Measurements from ENCODE around the gene IKBKG.
"Not testable (repeated sequence)": the region's sequence is repeated elsewhere in the genome, so short reads cannot be mapped to it uniquely, and the experiment has no call there.

Gene IKBKG

DNA sequence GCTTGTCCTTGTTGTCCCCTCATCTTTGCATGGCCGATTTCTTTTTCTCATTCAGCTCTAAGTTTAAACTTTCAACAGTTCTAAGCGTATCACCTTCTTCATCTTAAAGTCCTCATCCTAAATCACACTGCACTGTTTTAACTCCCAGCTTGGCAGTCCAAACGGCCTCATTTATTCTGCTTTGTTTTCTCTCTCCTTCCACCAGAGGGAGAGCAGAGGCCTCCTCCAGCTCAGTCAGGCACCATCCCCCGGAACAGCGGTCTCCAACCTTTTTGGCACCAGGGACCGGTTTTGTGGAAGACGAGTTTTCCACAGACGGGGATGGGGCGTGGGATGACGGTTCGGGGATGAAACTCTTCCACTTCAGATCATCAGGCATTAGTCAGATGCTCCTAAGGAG, 22.9 kb downstream of the IKBKG start:
- not testable (repeated sequence) for H3K27me3 ChIP-seq (ENCODE audit: low read depth, low read length); H3K27ac ChIP-seq (ENCODE audit: low read length); H3K4me1 ChIP-seq (ENCODE audit: control insufficient read depth in 1 of 2, insufficient read depth in 2 of 2, low read length in 2 of 2); H3K9me3 ChIP-seq (ENCODE audit: control insufficient read depth in 1 of 2, low read length in 2 of 2); H3K4me3 ChIP-seq (ENCODE audit: low read depth in 1 of 2, low read length in 2 of 2); H3K36me3 ChIP-seq (ENCODE audit: control insufficient read depth in 1 of 2, insufficient read depth in 2 of 2, low read length in 2 of 2)

DNA sequence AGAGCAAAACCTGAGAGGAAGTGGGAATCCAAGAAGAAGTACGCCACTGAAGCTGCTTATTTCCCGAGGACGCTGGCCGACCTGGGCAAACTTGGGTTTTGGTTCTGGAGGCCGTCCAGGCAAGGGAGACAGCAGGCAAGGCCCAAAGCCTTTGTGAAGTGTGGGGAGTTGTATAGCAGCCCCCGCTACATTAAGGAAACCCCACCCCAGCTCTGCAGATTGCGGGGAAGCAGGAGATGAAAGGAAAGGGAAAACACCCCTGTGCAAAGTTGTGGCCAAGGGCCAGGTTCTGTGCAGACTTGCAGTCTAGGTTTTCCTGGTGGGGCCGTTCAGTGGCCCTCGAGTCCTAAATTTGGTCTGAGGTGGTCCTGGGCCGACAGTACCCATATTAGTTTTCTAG, 25.6 kb downstream of the IKBKG start:
- H3K36me3 ChIP-seq (ENCODE audit: control insufficient read depth in 1 of 2, insufficient read depth in 2 of 2, low read length in 2 of 2); H3K27me3 ChIP-seq (ENCODE audit: low read depth, low read length); H3K27ac ChIP-seq (ENCODE audit: low read length); H3K4me3 ChIP-seq (ENCODE audit: low read depth in 1 of 2, low read length in 2 of 2); H3K9me3 ChIP-seq (ENCODE audit: control insufficient read depth in 1 of 2, low read length in 2 of 2); H3K4me1 ChIP-seq (ENCODE audit: control insufficient read depth in 1 of 2, insufficient read depth in 2 of 2, low read length in 2 of 2): not testable (repeated sequence)

DNA sequence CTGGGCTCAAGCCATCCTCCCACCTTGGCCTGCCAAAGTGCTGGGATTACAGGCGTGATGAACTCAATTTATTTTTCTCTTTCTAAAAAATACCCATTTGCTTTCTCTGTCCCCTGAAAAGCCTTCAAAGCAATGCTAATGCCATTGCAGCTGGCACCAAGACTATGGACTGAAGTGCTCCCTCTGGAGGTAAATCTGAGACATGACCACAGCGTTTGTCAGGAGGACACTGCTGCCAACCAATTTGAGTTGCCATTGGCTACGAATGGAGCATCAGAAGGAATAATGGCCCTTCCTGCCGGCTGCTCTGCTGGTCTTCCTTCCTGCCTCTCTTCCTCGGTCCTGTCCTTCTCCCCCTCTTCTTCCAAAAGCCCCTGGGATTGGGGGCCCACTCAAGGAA, 27.7 kb downstream of the IKBKG start:
- not testable (repeated sequence) for H3K9me3 ChIP-seq (ENCODE audit: control insufficient read depth in 1 of 2, low read length in 2 of 2); H3K36me3 ChIP-seq (ENCODE audit: control insufficient read depth in 1 of 2, insufficient read depth in 2 of 2, low read length in 2 of 2); H3K27me3 ChIP-seq (ENCODE audit: low read depth, low read length); H3K4me3 ChIP-seq (ENCODE audit: low read depth in 1 of 2, low read length in 2 of 2); H3K27ac ChIP-seq (ENCODE audit: low read length); H3K4me1 ChIP-seq (ENCODE audit: control insufficient read depth in 1 of 2, insufficient read depth in 2 of 2, low read length in 2 of 2)

DNA sequence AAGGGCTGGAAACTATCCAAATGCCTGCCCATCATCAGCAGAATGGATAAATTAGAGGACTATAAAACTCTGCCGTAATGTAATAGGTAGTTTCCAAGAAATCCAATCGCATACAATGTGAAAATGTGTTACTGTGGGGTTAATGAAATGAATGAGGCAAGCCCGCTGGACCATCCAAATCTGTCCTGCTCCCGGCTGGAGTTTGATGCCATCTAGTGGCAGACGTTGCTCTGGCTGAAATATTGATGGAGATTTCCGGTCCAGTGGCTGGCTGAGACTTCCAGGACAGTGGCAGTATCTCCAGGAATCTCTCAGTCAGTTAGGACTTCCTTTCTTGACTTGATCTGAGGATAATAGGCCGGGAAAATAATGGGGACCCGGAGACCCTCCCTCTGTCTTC, 35.6 kb downstream of the IKBKG start:
- H3K4me3 ChIP-seq (ENCODE audit: low read depth in 1 of 2, low read length in 2 of 2); H3K27me3 ChIP-seq (ENCODE audit: low read depth, low read length); H3K4me1 ChIP-seq (ENCODE audit: control insufficient read depth in 1 of 2, insufficient read depth in 2 of 2, low read length in 2 of 2); H3K9me3 ChIP-seq (ENCODE audit: control insufficient read depth in 1 of 2, low read length in 2 of 2); H3K36me3 ChIP-seq (ENCODE audit: control insufficient read depth in 1 of 2, insufficient read depth in 2 of 2, low read length in 2 of 2); H3K27ac ChIP-seq (ENCODE audit: low read length): not testable (repeated sequence)

DNA sequence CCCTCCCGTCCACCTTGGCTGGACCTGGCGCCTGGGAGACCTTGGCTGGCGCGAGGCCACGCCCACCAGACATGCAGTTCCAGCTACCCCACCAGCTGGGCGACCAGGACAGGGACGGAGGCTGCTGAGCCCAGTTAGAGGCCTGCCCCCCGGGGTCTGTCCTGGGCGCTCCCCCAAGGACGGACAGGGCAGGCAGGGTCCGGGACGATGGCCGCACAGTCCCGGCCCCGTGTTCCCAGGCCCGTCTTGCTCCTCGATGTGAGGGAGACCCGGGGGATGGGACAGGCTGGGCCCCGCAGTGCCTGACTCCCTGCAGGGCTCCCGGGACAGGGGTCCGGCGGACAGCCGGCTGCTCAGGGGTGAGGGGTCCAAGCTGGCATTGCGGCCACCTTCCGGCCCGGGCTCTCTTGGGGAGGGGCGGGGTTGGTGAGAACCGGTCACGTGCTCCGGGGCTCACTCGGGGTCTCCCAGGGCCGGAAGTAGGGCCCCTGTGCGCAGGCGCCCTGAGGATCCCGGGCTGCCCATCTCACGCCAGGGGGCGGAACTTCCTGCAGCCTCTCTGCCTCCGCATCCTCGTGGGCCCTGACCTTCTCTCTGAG, 37.3 kb downstream of the IKBKG start, which contains the start of gene CTAG1A:
CTAG1A (plus strand) TSS at position 549 of the 599 bp plus-strand sequence. CDS start 74 bp downstream, outside the sequence.
- H3K4me1 ChIP-seq (ENCODE audit: control insufficient read depth in 1 of 2, insufficient read depth in 2 of 2, low read length in 2 of 2); H3K36me3 ChIP-seq (ENCODE audit: control insufficient read depth in 1 of 2, insufficient read depth in 2 of 2, low read length in 2 of 2); H3K27ac ChIP-seq (ENCODE audit: low read length); H3K4me3 ChIP-seq (ENCODE audit: low read depth in 1 of 2, low read length in 2 of 2); H3K9me3 ChIP-seq (ENCODE audit: control insufficient read depth in 1 of 2, low read length in 2 of 2); H3K27me3 ChIP-seq (ENCODE audit: low read depth, low read length): not testable (repeated sequence)

DNA sequence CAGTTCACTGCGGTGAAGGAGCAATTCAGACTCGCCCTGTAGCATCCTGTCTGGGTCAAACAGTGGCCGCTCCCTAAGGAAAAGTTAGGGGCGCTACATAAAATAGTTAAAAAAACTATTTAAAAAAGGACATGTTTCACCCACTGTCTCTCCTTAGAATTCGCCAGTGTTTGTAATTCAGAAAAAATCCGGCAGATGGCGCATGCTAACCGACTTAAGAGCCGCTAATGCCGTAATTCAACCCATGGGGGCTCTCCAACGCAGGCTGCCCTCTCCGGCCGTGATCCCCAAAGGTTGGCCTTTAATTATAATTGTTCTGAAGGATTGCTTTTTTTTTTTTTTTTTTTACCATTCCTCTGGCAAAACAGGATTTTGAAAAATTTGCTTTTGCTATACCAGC, 43.0 kb downstream of the IKBKG start:
- not testable (repeated sequence) for H3K36me3 ChIP-seq (ENCODE audit: control insufficient read depth in 1 of 2, insufficient read depth in 2 of 2, low read length in 2 of 2); H3K27me3 ChIP-seq (ENCODE audit: low read depth, low read length); H3K9me3 ChIP-seq (ENCODE audit: control insufficient read depth in 1 of 2, low read length in 2 of 2); H3K4me1 ChIP-seq (ENCODE audit: control insufficient read depth in 1 of 2, insufficient read depth in 2 of 2, low read length in 2 of 2); H3K27ac ChIP-seq (ENCODE audit: low read length); H3K4me3 ChIP-seq (ENCODE audit: low read depth in 1 of 2, low read length in 2 of 2)

DNA sequence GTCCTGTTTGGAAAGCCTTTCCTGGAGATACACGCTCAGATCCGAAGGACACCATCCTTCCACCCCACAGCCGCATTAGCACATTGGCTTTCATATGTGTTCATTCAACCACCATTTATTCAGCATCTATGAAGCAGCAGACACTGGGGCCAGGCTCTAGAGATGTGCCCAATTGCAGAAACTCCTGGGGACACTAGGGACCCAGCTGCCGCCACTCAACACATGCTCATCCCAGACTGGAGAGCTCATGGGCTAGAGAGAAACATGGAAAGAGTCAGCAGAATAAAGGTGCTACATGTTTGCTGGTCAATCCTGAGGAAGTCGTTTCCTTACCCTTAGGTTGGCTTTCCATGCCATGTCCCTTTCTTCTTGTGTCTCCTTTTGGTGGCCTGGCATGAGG, 45.1 kb downstream of the IKBKG start:
- no peak overlapping the region for H3K4me3 ChIP-seq (ENCODE audit: low read depth in 1 of 2, low read length in 2 of 2)
- H3K27ac ChIP-seq (ENCODE audit: low read length): no peak overlapping the region
- no peaks in the 10 kb centered on the region for H3K36me3 ChIP-seq (ENCODE audit: control insufficient read depth in 1 of 2, insufficient read depth in 2 of 2, low read length in 2 of 2)
- H3K4me1 ChIP-seq (ENCODE audit: control insufficient read depth in 1 of 2, insufficient read depth in 2 of 2, low read length in 2 of 2): no peaks in the 10 kb centered on the region
- no peaks in the 10 kb centered on the region for H3K27me3 ChIP-seq (ENCODE audit: low read depth, low read length)
- H3K9me3 ChIP-seq (ENCODE audit: control insufficient read depth in 1 of 2, low read length in 2 of 2): no peaks in the 10 kb centered on the region

DNA sequence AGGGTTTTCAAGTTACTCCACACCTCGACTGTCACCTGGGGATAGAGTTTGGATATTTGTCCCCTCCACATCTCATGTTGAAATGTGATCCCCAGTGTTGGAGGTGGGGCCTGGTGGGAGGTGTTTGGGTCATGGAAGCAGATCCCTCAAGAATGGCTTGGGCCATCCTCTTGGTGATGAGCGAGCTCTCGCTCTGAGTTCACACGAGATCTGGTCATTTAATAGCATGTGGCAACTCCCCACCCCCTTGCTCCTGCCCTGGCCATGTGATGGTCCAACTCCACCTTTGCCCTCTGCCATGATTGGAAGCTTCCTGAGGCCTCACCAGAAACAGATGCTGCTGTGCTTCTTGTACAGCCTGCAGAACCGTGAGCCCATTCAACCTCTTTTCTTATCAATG, 45.8 kb downstream of the IKBKG start:
- Histone ChIP-seq H3K4me3 (ENCODE audit: low read depth in 1 of 2, low read length in 2 of 2) (no peak overlapping the region), H3K27me3 (ENCODE audit: low read depth, low read length) (no peaks in the 10 kb centered on the region), H3K27ac (ENCODE audit: low read length) (no peak overlapping the region), H3K9me3 (ENCODE audit: control insufficient read depth in 1 of 2, low read length in 2 of 2) (no peaks in the 10 kb centered on the region), H3K4me1 (ENCODE audit: control insufficient read depth in 1 of 2, insufficient read depth in 2 of 2, low read length in 2 of 2) (no peaks in the 10 kb centered on the region), H3K36me3 (ENCODE audit: control insufficient read depth in 1 of 2, insufficient read depth in 2 of 2, low read length in 2 of 2) (no peaks in the 10 kb centered on the region)

DNA sequence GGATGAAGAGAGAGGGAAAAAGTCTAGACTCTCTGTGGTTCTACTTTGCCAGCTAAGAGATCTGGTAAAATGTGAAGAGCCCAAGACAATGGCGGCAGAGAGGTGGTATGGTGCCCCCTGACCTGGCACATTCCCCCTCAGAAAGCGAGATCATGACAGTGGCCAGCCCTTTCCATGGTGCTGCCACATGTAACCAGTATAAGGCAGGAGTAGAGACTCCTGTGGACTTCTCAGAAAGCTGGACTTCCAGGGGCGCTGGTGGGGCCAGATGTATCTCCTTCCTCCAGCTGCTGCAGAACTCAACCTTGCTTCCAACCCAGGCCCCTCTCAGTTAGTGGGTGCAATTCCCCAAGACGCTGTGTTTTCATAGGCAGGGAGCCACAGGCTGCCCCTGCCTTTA, 47.1 kb downstream of the IKBKG start:
- Histone ChIP-seq H3K4me3 (ENCODE audit: low read depth in 1 of 2, low read length in 2 of 2) (no peak overlapping the region), H3K27ac (ENCODE audit: low read length) (no peak overlapping the region), H3K36me3 (ENCODE audit: control insufficient read depth in 1 of 2, insufficient read depth in 2 of 2, low read length in 2 of 2) (no peaks in the 10 kb centered on the region), H3K9me3 (ENCODE audit: control insufficient read depth in 1 of 2, low read length in 2 of 2) (no peaks in the 10 kb centered on the region), H3K4me1 (ENCODE audit: control insufficient read depth in 1 of 2, insufficient read depth in 2 of 2, low read length in 2 of 2) (no peaks in the 10 kb centered on the region), H3K27me3 (ENCODE audit: low read depth, low read length) (no peaks in the 10 kb centered on the region)

DNA sequence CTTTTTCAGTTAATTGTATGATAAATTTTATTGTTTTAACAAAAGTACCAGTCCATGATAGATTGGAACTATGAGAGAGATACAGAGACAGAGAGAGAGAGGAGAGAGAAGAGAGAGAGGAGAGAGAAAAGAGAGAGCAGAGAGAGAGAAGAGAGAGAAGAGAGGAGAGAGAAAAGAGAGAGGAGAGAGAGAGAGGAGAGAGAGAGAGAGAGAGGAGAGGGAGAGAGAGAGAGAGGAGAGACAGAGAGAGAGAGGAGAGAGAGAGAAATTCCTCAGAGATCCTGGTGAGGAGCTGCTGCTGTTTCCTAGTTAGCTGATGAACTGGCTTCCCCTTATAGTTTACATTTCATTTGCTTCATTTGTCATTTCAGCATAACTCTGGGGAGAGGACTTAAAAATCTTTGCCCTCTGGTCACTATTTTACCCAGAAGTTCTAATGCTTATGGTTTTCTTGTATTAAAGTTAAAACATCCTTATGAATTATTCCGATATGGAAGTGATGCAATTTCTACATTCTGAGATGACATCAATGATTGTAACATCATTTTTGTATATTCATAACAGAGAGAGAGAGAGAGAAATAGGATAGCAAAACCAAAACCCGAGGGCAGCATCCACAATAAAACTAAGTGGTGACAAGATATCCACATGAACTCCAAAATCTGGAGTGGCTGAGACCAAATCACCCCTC, 48.3 kb downstream of the IKBKG start:
- no peaks in the 10 kb centered on the region for H3K27me3 ChIP-seq (ENCODE audit: low read depth, low read length)
- H3K27ac ChIP-seq (ENCODE audit: low read length): no peak overlapping the region
- no peak overlapping the region for H3K4me3 ChIP-seq (ENCODE audit: low read depth in 1 of 2, low read length in 2 of 2)

DNA sequence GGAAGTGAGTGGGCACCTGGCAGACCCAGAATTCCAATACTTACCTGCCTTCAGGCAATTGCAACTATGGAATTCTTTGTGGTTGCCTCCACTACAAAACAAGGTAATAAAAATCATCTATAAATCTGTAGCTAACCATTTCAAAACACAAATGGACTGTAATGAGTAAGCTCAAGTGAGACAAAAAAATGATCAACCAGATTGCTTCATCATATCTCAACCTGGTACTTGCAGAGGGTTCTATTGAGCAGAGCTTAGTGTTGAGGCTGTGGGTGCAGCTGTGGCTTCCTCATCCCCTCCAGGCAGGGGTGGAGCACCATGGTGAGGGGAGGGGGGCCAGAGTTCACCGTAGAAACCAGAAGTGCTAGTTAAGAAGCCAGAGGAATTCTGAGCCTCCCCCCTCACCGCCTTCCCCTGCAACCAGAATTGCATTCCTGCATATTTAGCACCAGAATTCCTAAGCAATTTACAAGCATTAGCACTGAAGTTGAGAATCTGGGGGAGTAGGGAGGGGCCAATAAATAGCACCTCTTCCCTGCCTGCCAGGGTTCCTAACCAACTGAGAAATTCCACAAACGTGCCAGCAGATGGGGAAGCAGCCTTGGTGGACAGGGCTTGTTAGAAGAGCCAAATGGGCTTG, 49.0 kb downstream of the IKBKG start:
- no peaks in the 10 kb centered on the region for H3K4me1 ChIP-seq (ENCODE audit: control insufficient read depth in 1 of 2, insufficient read depth in 2 of 2, low read length in 2 of 2)
- no peaks in the 10 kb centered on the region for H3K9me3 ChIP-seq (ENCODE audit: control insufficient read depth in 1 of 2, low read length in 2 of 2)
- H3K36me3 ChIP-seq (ENCODE audit: control insufficient read depth in 1 of 2, insufficient read depth in 2 of 2, low read length in 2 of 2): no peaks in the 10 kb centered on the region
- no peak overlapping the region for H3K4me3 ChIP-seq (ENCODE audit: low read depth in 1 of 2, low read length in 2 of 2)
- H3K27ac ChIP-seq (ENCODE audit: low read length): no peak overlapping the region
- no peaks in the 10 kb centered on the region for H3K27me3 ChIP-seq (ENCODE audit: low read depth, low read length)

More for the DNA sequence above, 48.3 kb downstream of the IKBKG start:
- no peaks in the 10 kb centered on the region for H3K9me3 ChIP-seq (ENCODE audit: control insufficient read depth in 1 of 2, low read length in 2 of 2)
- H3K36me3 ChIP-seq (ENCODE audit: control insufficient read depth in 1 of 2, insufficient read depth in 2 of 2, low read length in 2 of 2): no peaks in the 10 kb centered on the region
- H3K4me1 ChIP-seq (ENCODE audit: control insufficient read depth in 1 of 2, insufficient read depth in 2 of 2, low read length in 2 of 2): no peaks in the 10 kb centered on the region

DNA sequence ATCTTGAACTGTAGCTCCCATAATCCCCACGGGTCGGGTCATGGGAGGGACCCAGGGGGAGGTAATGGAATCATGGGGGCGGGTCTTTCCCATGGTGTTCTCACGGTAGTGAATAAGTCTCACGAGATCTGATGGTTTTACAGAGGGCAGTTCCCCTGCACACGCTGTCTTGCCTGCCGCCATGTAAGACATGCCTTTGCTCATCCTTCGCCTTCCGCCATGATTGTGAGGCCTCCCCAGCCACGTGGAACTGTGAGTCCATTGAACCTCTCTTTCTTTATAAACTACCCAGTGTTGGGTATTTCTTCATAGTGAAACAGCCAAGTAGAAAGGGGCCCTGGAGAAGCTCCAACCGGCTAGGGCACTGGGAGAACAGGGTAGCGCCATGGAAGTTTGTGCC, 49.8 kb downstream of the IKBKG start:
- no peaks in the 10 kb centered on the region for H3K9me3 ChIP-seq (ENCODE audit: control insufficient read depth in 1 of 2, low read length in 2 of 2)
- H3K27me3 ChIP-seq (ENCODE audit: low read depth, low read length): no peaks in the 10 kb centered on the region
- no peak overlapping the region for H3K27ac ChIP-seq (ENCODE audit: low read length)
- H3K4me1 ChIP-seq (ENCODE audit: control insufficient read depth in 1 of 2, insufficient read depth in 2 of 2, low read length in 2 of 2): no peaks in the 10 kb centered on the region
- H3K36me3 ChIP-seq (ENCODE audit: control insufficient read depth in 1 of 2, insufficient read depth in 2 of 2, low read length in 2 of 2): no peaks in the 10 kb centered on the region
- no peak overlapping the region for H3K4me3 ChIP-seq (ENCODE audit: low read depth in 1 of 2, low read length in 2 of 2)
